CD8-positive, alpha-beta memory T cell (primary cell): Measurements from ENCODE around the gene CXCL5. TPM values are rescaled to one million over a fixed set of nuclear protein-coding genes. Genes with fewer than 3 reads are reported as not detected.

Source experiments
- CTCF ChIA-PET: fragments of 350-600 bp; sonication (Branson Sonifier 250); formaldehyde crosslinking; loops from one replicate; lab custom pipeline; 2021; ENCODE audit warnings: antibody characterized with exemption; lab: Charles Lee
- POLR2A ChIA-PET: fragments of 350-600 bp; sonication (Branson Sonifier 250); formaldehyde crosslinking; loops from one replicate; lab custom pipeline; 2021; ENCODE audit warnings: antibody characterized with exemption; lab: Charles Lee
- DNase-seq, 5 donors: peaks; one replicate each; pipeline versions ENCODE4 v3.0.0 to v3.0.0-alpha.2; 2020 to 2022; ENCODE audit warnings: mixed read lengths in 1 of 5
- H3K27ac ChIP-seq: one replicate; pipeline ENCODE4 v1.7.0; 2013; ENCODE audit warnings: low read depth, mild to moderate bottlenecking, low read length, moderate library complexity
- H3K27me3 ChIP-seq: 2 replicates; pipeline ENCODE4 v1.7.0; 2013; ENCODE audit warnings: low read length, mild to moderate bottlenecking; ENCODE audit not compliant: insufficient read depth, poor library complexity, severe bottlenecking
- H3K36me3 ChIP-seq: 2 replicates; pipeline ENCODE4 v1.7.0; 2013; ENCODE audit warnings: mild to moderate bottlenecking, low read length, moderate library complexity; ENCODE audit not compliant: insufficient read depth
- H3K4me1 ChIP-seq: 2 replicates; pipeline ENCODE4 v1.7.0; 2013; ENCODE audit warnings: mild to moderate bottlenecking, low read length, moderate library complexity; ENCODE audit not compliant: insufficient read depth
- H3K4me3 ChIP-seq: 2 replicates; pipeline ENCODE4 v1.7.0; 2013; ENCODE audit warnings: mild to moderate bottlenecking, low read length
- H3K9me3 ChIP-seq: 2 replicates; pipeline ENCODE4 v1.7.0; 2013; ENCODE audit warnings: mild to moderate bottlenecking, low read length
- H3K27ac Mint-ChIP-seq, 8 donors: one replicate each; pipeline ENCODE4 v1.8.0; 2020 to 2021; ENCODE audit warnings: mixed read lengths in 8 of 8, mild to moderate bottlenecking in 6 of 8, inconsistent platforms in 3 of 8, moderate library complexity in 3 of 8
- H3K27me3 Mint-ChIP-seq, 2 donors: one replicate each; pipeline ENCODE4 v1.8.0; 2020 to 2021; ENCODE audit warnings: mixed read lengths in 2 of 2, mild to moderate bottlenecking in 1 of 2, moderate library complexity in 1 of 2
- H3K36me3 Mint-ChIP-seq, 3 donors: one replicate each; pipeline ENCODE4 v1.8.0; 2020 to 2021; ENCODE audit warnings: mixed read lengths in 3 of 3, inconsistent platforms in 1 of 3, mild to moderate bottlenecking in 1 of 3
- H3K4me1 Mint-ChIP-seq, 3 donors: one replicate each; pipeline ENCODE4 v1.8.0; 2020 to 2021; ENCODE audit warnings: mixed read lengths in 3 of 3, inconsistent platforms in 1 of 3, mild to moderate bottlenecking in 1 of 3
- H3K4me3 Mint-ChIP-seq, 7 donors: one replicate each; pipeline ENCODE4 v1.8.0; 2020 to 2021; ENCODE audit warnings: mixed read lengths in 7 of 7, mild to moderate bottlenecking in 6 of 7, moderate library complexity in 4 of 7, inconsistent platforms in 2 of 7
- H3K9me3 Mint-ChIP-seq, 5 donors: one replicate each; pipeline ENCODE4 v1.8.0; 2020 to 2022; ENCODE audit warnings: mixed read lengths in 5 of 5, mild to moderate bottlenecking in 3 of 5, moderate library complexity in 2 of 5, inconsistent platforms in 1 of 5
- polyA plus RNA-seq: library from polyadenylated mRNA; unstranded; fragments of 300-500 nt; fragmentation: Illumina TruSeq; gene quantifications from one replicate; pipeline ENCODE4 v1.2.3, GENCODE V29; 2021
- total RNA-seq, 2 experiments: library from RNA; stranded (reverse); gene quantifications; one replicate each; pipeline ENCODE4 v1.2.3, GENCODE V29; 2021

CXCL5 gene
- total and polyA plus RNA-seq, 3 experiments from 2014 or later = not detected

DNA sequence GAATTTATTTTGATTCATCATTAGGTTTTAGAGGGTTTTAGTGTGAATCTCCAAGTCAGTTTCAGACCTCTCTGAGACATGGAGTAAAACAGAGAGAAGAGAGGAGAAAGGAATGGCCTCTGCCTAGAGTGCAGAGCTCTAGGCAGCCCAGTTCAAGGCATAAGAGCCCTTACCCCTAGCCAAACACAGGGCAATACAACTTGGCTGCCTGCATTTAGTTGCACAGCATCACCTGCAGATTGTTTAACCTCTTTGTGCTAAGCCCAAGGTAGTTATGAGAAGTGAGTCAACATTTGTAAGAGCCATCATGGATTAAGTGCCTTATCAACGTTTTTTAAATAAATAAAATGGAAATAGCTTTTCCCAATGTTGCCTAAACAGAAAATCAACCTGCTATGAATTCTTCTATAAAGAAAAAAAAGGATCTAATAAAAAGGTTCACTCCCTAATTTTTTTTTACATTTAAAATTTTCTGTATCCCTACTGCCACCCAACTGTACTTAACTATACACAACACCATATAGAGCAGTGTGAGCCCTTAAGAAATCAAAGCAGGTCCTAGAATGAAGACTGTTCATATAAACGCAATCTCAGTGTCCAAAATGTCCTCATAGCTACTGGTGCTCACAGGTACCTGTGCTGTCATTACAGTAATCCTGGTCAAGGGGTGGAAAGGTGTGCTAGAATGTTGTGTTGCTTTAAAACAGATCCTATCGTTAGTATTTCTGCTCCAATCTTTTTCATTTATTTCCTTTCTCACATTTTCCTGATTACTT is 52.6 kb downstream of the CXCL5 start:
- Histone ChIP-seq H3K4me1 (no peaks in the 10 kb centered on the region), H3K4me3 (no peak overlapping the region), H3K36me3 (no peaks in the 10 kb centered on the region), H3K27me3 (no peaks in the 10 kb centered on the region), H3K27ac (no peak overlapping the region), H3K9me3 (no peaks in the 10 kb centered on the region)
- CTCF ChIA-PET = no interaction called here
- POLR2A ChIA-PET = no interaction called here
- Mint-ChIP-seq H3K4me1 (no peaks in the 10 kb centered on the region), H3K9me3 (peaks cover 0 to 6% (median 3%) of the 10 kb centered on the region in 5 donors), H3K27ac (no peak overlapping the region), H3K27me3 (peaks cover 3 to 24% of the 10 kb centered on the region in 2 donors), H3K36me3 (no peaks in the 10 kb centered on the region), H3K4me3 (no peak overlapping the region)
- no peak for DNase-seq

Other genes starting within 250 kb of the CXCL5 start
- not detected for gene CXCL6, start 162.0 kb downstream of the CXCL5 start, total RNA-seq
- gene CXCL6, start 162.0 kb downstream of the CXCL5 start, polyA plus RNA-seq = not detected
- not detected for gene PF4V1, start 145.4 kb downstream of the CXCL5 start, total RNA-seq
- not detected for gene PF4V1, start 145.4 kb downstream of the CXCL5 start, polyA plus RNA-seq
- gene CXCL1, start 129.3 kb downstream of the CXCL5 start, total RNA-seq = not detected
- gene CXCL1, start 129.3 kb downstream of the CXCL5 start, polyA plus RNA-seq = not detected
- not detected for gene PF4, start 16.6 kb downstream of the CXCL5 start, total RNA-seq
- not detected for gene PF4, start 16.6 kb downstream of the CXCL5 start, polyA plus RNA-seq
- not detected for gene PPBP, start 10.5 kb downstream of the CXCL5 start, total RNA-seq
- not detected for gene PPBP, start 10.5 kb downstream of the CXCL5 start, polyA plus RNA-seq
- not detected for gene CXCL3, start 40.0 kb upstream of the CXCL5 start, total RNA-seq
- gene CXCL3, start 40.0 kb upstream of the CXCL5 start, polyA plus RNA-seq = not detected
- under 1 TPM in 1 of 2 experiments, not detected in 1; 0.26 TPM for gene CXCL2, start 100.5 kb upstream of the CXCL5 start, total RNA-seq
- not detected for gene CXCL2, start 100.5 kb upstream of the CXCL5 start, polyA plus RNA-seq
- 1 to 10 TPM; 7.5 to 8.5 TPM for gene MTHFD2L, start 159.4 kb upstream of the CXCL5 start, total RNA-seq
- 5.0 TPM for gene MTHFD2L, start 159.4 kb upstream of the CXCL5 start, polyA plus RNA-seq